Measurements from ENCODE around the gene TMEM134.

The TMEM134 gene

DNA sequence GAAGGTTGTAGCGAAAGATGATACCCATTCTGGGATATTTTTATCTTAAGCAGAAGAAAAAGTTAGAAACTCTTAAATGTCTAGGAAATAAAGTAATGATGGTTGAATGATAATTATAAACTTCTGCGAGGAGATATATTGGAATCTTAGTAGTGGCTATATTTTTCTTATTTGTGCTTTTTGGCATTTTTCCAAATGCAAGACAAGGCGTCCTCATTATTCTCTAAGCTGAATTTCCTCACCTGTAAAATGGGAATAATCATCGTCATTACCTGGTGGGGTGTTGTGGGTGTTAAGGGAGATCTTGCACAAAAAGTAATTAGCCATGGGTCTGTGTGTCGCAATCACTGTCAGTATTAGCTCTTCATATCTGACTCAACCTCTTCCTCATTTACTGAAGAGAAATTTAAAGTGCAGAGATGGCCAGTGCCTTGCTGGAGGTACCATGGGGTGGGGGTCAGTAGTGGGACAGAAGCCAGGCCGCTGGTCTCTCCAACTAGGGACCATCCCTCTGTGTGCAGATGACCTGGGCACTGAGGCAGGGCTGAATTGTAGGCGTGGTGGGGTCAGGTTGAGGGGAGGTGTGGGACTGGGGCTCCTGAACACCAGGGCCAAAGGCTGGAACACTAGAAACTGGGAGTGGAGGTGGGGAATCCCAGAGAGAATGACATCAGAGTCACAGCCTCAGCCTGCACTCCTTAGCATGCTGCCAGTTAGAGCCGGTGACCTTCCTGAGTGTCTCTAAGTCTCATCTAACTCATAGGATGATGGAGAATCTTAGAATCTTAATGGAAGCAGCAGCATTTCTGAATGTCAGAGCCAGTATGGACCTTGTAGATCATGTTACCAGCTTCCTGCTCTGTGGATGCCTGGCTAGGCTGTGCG is 32.0 kb upstream of the TMEM134 start:
- no peak for DNase-seq (ENCODE audit: low spot score)

- no peak for DNase-seq (ENCODE audit: low spot score)
Measured at GRCh38 chr11:67500484-67500821, 31.4 kb upstream of the TMEM134 start.

DNA sequence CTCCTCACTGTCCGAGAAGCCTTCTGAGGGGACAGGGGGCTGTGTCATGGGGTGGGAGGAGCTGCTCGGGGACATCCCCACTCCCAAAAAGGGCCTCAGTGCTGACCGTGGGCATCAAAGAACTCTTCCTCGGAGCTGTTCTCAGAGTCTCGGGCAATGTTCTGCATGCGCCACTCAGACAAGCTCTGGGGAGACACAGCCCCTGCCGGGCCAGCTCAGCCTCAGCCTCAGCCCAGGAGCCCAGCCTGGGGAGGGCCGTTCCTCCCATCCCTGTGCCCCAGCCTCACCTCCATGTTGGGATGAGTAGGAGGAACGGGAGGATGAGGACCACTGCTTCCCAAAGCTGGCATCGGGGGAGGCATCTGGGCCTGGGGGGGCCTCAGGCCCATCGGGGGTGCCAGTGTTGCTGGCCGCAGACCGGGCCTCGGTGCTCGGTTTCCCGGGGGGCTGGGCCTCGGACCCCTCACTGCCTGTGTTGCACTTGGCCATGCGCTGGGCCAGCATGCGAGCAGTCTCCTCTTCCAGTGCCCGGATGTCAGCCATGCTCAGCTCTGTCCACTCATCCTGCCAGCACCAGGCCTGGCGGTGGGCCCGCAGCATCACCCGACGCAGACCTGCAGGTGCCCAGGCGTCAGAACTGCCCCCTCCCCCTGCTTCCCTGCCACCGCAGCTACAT is 30.9 kb upstream of the TMEM134 start:
- DNase-seq (ENCODE audit: low spot score) = no peak

DNA sequence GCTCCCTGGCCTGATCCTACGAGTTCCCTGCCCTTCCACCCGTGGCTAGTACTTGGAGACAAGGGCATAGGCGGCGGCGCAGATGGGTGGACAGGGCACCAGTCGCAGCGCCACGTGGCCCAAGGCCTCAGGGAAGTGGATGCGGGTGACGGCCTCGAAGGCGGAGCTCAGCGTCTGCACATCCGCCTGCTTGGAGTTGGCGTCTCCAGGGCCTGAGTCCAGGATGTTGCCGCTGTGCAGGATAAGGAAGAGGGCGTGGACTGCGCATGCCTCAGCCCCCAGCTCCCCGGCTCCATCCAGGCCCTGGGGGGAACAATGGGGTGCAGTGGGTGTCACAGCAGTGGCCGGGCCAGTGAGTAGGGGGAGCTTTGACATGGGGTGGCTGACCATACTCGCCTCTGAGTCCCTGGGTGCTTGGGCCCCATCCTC is 29.5 kb upstream of the TMEM134 start:
- DNase-seq (ENCODE audit: low spot score) = no peak

DNA sequence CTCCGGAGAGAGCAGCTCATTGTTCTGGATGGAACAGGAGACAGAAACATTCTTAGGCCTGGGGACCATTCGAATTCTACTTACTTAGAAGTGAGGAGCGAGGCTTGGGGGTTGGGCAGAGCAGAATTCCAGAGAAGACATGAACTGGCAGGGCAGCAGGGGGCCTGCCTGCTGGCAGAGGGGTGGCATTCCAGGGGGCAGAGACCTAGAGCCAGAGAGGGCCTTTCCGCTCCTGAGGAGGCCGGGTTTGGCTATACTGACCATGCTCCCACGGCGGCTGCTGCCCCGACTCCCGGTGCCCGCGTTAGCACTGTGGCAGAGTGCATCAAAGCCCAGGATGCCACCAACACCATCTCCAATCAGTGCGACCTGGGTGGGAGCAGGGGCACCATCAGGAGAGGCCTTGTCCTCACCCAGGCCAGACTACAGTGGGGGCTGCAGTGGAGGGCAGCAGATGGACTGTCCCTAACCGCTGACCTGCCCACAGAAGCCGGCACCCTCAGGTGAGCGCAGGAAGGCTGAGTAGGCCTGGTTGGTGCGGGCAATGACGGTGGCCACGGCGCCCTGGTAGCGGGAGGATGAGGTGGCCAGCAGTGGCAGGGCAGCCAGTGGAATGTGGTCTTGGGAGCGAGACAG is 28.7 kb upstream of the TMEM134 start:
- DNase-seq (ENCODE audit: low spot score) = no peak

DNA sequence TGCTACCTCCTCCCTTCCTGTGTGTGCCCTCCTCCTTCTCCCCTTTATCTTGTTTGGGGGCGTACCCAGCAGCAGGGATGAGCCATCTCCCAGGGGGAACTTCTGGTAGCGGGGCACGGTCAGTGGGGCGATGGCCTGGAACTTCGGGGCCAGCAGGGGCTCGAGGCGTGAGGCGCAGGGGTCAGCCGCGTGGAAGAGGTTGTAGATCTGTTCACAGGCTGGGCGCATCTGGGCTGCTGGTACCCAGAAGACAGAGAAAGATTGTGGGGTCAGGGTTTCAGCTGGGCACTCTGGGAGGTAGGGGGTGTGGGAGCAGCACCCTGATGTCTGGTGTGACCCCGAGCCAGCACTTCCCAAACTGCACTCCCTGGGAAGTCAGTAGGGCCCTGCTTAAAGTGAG is 27.1 kb upstream of the TMEM134 start:
- no peak for DNase-seq (ENCODE audit: low spot score)

- no peak for DNase-seq (ENCODE audit: low spot score)
Measured at GRCh38 chr11:67495234-67496005, 26.4 kb upstream of the TMEM134 start.

DNA sequence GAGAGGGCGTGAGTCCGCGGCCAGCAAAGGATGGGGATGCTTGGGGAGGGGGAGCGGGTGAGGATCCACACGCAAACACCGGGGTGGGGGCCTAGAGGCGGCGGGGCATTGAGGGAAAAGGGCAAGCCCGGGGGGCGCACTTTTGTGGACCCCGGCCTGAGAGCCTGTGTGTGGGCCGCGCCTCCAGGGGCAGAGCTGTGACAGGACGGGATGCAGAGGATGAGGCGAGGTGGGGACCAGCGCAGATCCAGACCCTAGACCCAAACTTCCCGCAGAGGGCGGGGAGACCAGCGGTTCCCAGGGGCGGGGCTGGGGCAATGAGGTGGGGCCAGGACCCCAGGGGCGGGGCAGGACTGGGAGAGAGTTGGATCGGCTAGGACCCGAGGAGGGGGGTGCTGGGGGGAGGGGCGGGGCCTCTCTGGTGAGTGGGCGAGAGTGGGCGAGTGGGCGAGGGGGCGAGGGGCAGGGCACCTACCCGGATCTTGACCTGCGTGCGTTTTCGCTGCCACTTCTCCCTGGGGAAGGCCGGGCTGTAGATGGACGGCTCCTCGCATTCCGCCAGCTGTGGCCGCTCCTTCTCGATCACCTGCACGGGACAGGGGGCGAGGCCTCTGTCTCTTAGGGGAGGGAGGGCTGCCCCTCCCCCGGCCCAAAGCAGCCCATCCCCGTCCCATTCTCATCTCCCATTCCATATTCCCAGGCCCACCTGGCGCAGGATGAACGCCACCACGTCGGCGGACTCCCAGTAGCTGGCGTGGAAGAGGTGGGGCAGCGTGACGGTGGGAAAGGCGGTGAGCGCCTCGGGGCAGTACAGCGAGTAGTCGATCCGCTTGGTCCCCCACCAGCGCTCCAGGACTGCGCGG is 25.6 kb upstream of the TMEM134 start:
- no peak for DNase-seq (ENCODE audit: low spot score)

DNA sequence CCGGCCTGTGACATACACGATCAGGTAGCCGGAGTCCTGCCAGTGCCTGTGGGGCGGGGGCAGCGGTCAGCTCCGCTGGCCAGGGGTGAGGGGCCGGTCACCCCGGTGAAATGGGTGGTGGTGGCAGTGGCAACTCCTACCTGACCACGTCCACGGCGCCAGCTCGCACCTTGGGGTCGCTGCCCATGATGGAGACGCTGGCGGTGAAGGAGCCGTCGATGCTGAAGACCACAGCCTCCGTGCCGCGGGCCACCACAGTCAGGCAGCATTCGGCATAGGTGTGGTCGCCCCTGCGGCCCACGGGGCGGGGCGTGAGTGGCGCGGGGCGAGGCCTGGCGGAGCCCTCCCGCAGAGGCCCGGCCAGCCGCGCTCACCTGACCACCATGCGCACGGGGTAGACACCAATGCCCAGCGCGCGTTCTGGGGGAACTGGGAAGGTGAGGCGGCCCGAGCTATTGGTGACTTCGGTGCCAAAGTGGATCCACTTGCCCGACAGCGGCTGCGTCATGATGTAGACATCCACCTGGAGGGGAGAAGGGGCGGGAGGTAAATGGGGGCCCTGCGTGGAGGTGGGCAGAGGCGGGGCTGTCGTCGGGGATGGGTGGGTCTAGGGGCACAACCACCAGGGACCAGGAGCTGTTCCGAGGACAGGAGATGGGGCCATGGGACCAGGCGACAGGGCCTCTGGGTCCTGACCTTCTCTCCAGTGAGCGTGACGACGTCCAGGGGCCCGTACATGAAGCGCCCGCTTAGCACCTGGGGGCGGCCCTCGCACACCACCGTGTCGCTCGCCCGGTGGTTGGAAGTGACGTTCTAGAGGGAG is 24.7 kb upstream of the TMEM134 start:
- no peak for DNase-seq (ENCODE audit: low spot score)

DNA sequence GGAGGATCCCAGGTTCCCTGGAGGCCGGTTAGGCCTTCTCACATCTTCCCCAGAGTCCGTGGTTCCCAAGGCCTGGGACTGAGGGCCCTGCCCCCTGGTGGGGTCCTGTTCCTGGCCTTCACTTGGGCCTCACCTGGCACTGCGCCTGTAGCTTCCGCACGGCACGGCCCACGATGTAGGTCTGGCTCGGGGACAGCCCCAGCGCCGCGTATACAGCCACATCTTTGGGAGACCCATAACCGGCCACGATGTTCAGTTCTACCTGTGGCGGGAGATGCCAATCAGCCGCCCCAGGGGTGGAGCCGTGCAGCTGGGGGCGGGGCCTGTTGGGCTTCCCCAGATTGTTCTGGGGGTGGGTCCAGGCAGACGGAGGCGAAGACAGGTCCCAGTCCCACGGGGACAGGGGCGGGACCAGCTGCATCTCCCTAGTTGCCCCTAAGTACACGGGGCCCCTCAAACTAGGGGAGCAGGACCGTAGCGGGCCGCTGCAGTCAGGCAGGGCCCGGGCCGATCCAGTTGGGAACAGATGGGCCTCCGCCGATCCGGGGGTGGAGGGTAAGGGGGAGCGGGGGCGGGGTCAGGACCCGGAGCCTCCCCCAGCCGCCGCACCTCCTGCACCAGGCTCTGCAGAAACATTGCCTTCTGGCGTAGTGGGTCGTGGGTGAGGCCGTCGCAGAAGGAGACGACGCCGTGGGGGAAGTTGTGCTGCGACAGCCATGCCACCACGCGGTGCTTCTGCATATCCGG is 23.9 kb upstream of the TMEM134 start:
- no peak for DNase-seq (ENCODE audit: low spot score)

DNA sequence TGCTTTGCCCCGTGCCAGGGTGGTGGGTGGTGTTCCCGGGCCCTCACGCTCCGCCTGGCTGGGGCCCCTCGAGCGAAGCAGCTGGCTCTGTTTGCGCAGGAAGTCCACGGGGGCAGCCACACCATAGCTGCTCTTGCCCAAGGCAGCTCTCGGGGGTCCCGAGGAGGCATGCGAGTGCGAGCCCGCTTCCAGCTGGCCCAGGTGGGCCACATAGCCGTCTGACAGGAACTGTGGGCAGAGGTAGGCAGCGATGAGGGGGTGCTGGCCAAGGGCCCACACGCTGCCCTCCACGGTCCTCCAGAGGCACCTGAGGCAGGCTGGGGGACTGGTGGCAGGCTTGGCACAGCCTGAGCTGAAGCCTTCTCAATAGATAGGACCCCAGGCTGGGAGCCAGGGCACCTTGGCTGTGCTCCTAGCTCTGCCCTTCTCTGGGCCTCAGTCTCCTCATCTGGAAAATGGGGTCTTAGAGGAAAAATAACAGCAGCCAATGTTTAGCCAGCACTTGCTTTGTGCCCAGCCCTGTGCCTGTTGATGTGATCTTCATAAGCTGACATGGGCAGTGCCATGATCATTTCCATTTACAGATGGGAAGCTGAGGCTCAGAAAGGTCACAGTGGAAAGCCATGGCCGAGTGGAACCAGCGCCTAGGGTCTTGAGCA is 23.1 kb upstream of the TMEM134 start:
- no peak for DNase-seq (ENCODE audit: low spot score)

GRCh38 chr11:67491276-67492068 is 22.4 kb upstream of the TMEM134 start:
- DNase-seq (ENCODE audit: low spot score) = no peak

- no peak for DNase-seq (ENCODE audit: low spot score)
Measured at GRCh38 chr11:67490727-67491065, 21.6 kb upstream of the TMEM134 start.

- DNase-seq (ENCODE audit: low spot score) = no peak
Measured at GRCh38 chr11:67489885-67490726, 21.1 kb upstream of the TMEM134 start.

DNA sequence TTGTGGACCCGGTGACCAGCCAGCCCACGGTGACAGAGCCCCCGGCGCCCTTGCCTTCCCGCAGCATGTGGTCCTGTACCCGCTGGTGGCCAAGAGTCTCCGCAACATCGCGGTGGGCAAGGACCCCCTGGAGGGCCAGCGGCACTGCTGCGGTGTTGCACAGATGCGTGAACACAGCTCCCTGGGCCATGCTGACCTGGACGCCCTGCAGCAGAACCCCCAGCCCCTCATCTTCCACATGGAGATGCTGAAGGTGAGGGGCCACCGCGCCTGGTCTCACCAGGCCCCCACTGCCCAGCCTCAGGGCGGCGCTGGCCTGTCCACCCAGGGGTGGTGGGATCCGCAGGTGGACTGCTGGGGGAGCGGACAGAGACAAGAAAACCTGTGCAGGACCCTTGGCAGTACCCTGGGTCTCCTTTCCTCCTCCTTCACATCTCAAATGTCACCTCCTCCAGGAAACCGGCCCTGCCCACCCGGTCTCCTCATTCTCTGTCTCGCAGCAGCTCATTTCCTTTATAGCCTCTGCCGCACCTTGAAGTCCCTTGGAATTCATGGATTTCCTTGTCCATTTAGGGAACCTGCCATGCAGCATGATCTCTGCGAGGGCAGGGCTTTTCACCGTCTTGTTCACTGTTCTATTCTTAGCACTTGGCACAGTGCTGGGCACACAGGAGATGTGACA is 20.3 kb upstream of the TMEM134 start:
- no peak for DNase-seq (ENCODE audit: low spot score)

DNA sequence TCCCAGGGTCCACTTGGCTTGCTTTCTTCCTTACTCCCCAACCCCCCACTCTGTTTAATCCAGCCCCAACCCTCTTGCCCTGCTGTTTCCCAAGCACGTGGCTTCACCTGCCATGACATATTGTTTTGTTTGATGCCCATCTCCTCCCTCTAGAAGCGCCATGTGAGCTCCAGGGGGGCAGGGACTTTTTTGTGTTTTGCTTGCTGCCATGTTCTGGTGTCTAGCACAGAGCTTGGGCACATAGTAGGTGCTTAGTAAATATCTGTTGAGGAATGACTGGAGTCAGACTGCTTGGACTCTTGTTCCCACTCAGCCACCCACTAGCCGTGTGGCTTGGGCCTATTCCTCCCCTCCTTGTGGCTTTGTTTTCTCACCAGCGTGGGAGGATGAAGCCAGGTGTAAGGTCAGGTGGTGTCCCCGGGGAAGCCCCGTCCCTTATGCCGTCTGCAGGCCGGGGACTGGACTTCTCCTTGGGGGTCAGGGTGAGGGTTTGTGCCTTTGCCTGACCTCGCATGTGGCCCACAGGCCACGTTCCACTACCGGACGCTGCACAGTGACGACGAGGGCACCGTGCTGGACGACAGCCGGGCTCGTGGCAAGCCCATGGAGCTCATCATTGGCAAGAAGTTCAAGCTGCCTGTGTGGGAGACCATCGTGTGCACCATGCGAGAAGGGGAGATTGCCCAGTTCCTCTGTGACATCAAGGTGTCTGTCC is 17.6 kb upstream of the TMEM134 start:
- DNase-seq (ENCODE audit: low spot score) = no peak

Data from GM03348 (cell line).